CD4-positive, alpha-beta memory T cell (primary cell): ENCODE measurements around the gene BUD13. TPM values are rescaled to one million over a fixed set of nuclear protein-coding genes. Genes with fewer than 3 reads are reported as not detected.
A peak's percentile ranks its signal among the peaks of the same experiment; 100 is the strongest.

Source experiments
- CTCF ChIA-PET: fragments of 350-600 bp; sonication (Branson Sonifier 250); formaldehyde crosslinking; loops from one replicate; lab custom pipeline; 2021; ENCODE audit warnings: inconsistent platforms; ENCODE audit not compliant: partially characterized antibody; lab: Charles Lee
- POLR2A ChIA-PET: fragments of 350-600 bp; sonication (Branson Sonifier 250); formaldehyde crosslinking; loops from one replicate; lab custom pipeline; 2021; ENCODE audit not compliant: partially characterized antibody; lab: Charles Lee
- DNase-seq, 5 donors: peaks; one replicate each; pipeline versions ENCODE4 v3.0.0 to v3.0.0-alpha.2; 2020 to 2022; ENCODE audit warnings: mixed read lengths in 1 of 5
- H3K27ac ChIP-seq: one replicate; pipeline ENCODE4 v1.7.0; 2013; ENCODE audit warnings: low read depth, low read length
- H3K27me3 ChIP-seq: 2 replicates; pipeline ENCODE4 v1.7.0; 2013; ENCODE audit warnings: mild to moderate bottlenecking, low read length, moderate library complexity; ENCODE audit not compliant: insufficient read depth
- H3K36me3 ChIP-seq: 2 replicates; pipeline ENCODE4 v1.7.0; 2013; ENCODE audit warnings: mild to moderate bottlenecking, low read length, moderate library complexity; ENCODE audit not compliant: insufficient read depth
- H3K4me1 ChIP-seq: 2 replicates; pipeline ENCODE4 v1.7.0; 2013; ENCODE audit warnings: mild to moderate bottlenecking, low read length, moderate library complexity; ENCODE audit not compliant: insufficient read depth
- H3K4me3 ChIP-seq, 2 donors: one replicate each; pipeline ENCODE4 v1.7.0; 2013; ENCODE audit warnings: low read length in 2 of 2, mild to moderate bottlenecking in 1 of 2
- H3K9me3 ChIP-seq, 2 donors: one replicate each; pipeline ENCODE4 v1.7.0; 2013; ENCODE audit warnings: low read length in 2 of 2, control low read depth in 1 of 2; ENCODE audit not compliant: control insufficient read depth in 1 of 2
- H3K27ac Mint-ChIP-seq, 7 donors: one replicate each; pipeline ENCODE4 v1.8.0; 2020 to 2021; ENCODE audit warnings: mixed read lengths in 7 of 7, mild to moderate bottlenecking in 6 of 7, inconsistent platforms in 3 of 7, moderate library complexity in 3 of 7
- H3K27me3 Mint-ChIP-seq, 2 donors: one replicate each; pipeline ENCODE4 v1.8.0; 2020 to 2021; ENCODE audit warnings: mixed read lengths in 2 of 2
- H3K36me3 Mint-ChIP-seq, 2 donors: one replicate each; pipeline ENCODE4 v1.8.0; 2020 to 2021; ENCODE audit warnings: mixed read lengths in 2 of 2, inconsistent platforms in 1 of 2, mild to moderate bottlenecking in 1 of 2
- H3K4me1 Mint-ChIP-seq, 4 donors: one replicate each; pipeline ENCODE4 v1.8.0; 2020 to 2021; ENCODE audit warnings: mixed read lengths in 4 of 4, mild to moderate bottlenecking in 1 of 4
- H3K4me3 Mint-ChIP-seq, 8 donors: one replicate each; pipeline ENCODE4 v1.8.0; 2020 to 2021; ENCODE audit warnings: mixed read lengths in 8 of 8, mild to moderate bottlenecking in 7 of 8, moderate library complexity in 6 of 8, inconsistent platforms in 3 of 8
- H3K9me3 Mint-ChIP-seq, 8 donors: one replicate each; pipeline ENCODE4 v1.8.0; 2020 to 2021; ENCODE audit warnings: mixed read lengths in 8 of 8, mild to moderate bottlenecking in 5 of 8, inconsistent platforms in 3 of 8, moderate library complexity in 1 of 8
- intact Hi-C: fragments of 100-400 bp; cut with micrococcal nuclease; formaldehyde crosslinking; loops from one replicate; pipeline ENCODE4 v1.15.1; 2023
- polyA plus RNA-seq, 2 donors: library from polyadenylated mRNA; unstranded; fragments of 300-500 nt; fragmentation: Illumina TruSeq; gene quantifications; one replicate each; pipeline ENCODE4 v1.2.3, GENCODE V29; 2021
- total RNA-seq, 2 experiments: library from RNA; stranded (reverse); gene quantifications; one replicate each; pipeline ENCODE4 v1.2.3, GENCODE V29; 2021

Gene BUD13
- total and polyA plus RNA-seq, 4 experiments from 2014 or later, result 2.3 to 23.1 (median 20.3) TPM

DNA sequence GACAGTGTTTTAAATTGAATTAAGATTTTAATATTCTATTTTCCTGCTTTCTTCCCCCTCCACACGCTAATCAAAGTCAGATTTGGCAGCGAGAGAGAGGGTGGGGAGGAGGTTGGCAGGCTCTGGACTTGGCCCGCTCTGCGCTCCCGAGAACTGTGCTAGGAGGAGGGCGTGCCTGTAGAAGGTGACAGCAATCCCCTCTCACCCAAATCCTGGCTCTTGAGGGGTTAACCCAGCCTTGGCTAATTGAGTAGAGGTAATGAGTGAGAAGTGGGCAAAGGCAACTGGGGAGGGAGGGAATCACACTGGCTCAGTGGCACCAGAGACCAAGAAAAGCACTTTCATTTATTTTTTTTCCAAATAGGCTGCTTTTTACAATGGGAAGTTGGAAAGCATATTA, 42.2 kb downstream of the BUD13 start:
- no peak overlapping the region for H3K27ac Mint-ChIP-seq
- peaks cover 4 to 9% (median 7%) of the 10 kb centered on the region in 4 donors for H3K4me1 Mint-ChIP-seq
- DNase-seq, result no peak
- H3K36me3 Mint-ChIP-seq, result no peaks in the 10 kb centered on the region
- H3K27me3 Mint-ChIP-seq, result peaks cover 2 to 16% of the 10 kb centered on the region in 2 donors
- no peaks in the 10 kb centered on the region for H3K27me3 ChIP-seq
- H3K4me1 ChIP-seq, result peaks cover 8% of the 10 kb centered on the region
- H3K9me3 ChIP-seq, result no peaks in the 10 kb centered on the region
- no peak overlapping the region for H3K4me3 ChIP-seq
- H3K27ac ChIP-seq, result no peak overlapping the region
- H3K9me3 Mint-ChIP-seq, result no peaks in the 10 kb centered on the region
- H3K4me3 Mint-ChIP-seq, result no peak overlapping the region
- intact Hi-C loops, result no loop called here
- H3K36me3 ChIP-seq, result no peaks in the 10 kb centered on the region
- ChIA-PET POLR2A (interaction anchor here (0.6 kb wide), 1 partner anchor 336 kb away, joined by 3 read pairs; no protein-coding TSS in a partner anchor), CTCF (interaction anchor here (1.1 to 6.1 kb wide), 3 partner anchors 13 to 375 kb away, joined by 3 to 51 read pairs (median 30); no protein-coding TSS in a partner anchor)

DNA sequence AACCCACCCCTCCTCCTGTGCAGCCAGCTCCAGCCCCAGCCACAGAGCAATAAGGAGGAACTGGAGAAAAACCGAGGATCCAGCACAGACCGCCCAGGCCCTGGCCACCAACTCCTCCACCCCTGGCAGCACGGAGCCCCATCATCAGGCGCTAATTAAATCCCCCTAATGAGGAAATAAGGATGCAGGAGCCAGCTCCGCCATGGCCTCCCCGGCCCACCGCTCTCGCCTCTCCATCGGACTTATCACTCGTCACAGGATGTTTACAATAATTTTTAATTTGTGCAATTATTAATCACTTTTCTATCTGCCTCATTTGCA, 42.6 kb downstream of the BUD13 start:
- ChIA-PET CTCF (interaction anchor here (1.1 kb wide), 1 partner anchor 106 kb away, joined by 3 read pairs; no protein-coding TSS in a partner anchor), POLR2A (interaction anchor here (0.6 kb wide), 1 partner anchor 336 kb away, joined by 3 read pairs; no protein-coding TSS in a partner anchor)
- no peaks in the 10 kb centered on the region for H3K9me3 Mint-ChIP-seq
- no peaks in the 10 kb centered on the region for H3K36me3 ChIP-seq
- no peaks in the 10 kb centered on the region for H3K27me3 ChIP-seq
- peaks cover 4 to 9% (median 7%) of the 10 kb centered on the region in 4 donors for H3K4me1 Mint-ChIP-seq
- peaks cover 2 to 16% of the 10 kb centered on the region in 2 donors for H3K27me3 Mint-ChIP-seq
- H3K36me3 Mint-ChIP-seq, result no peaks in the 10 kb centered on the region
- H3K4me1 ChIP-seq, result peaks cover 8% of the 10 kb centered on the region
- H3K27ac ChIP-seq, result no peak overlapping the region
- no peak overlapping the region for H3K4me3 Mint-ChIP-seq
- DNase-seq, result no peak
- no peak overlapping the region for H3K4me3 ChIP-seq
- no peak overlapping the region for H3K27ac Mint-ChIP-seq
- H3K9me3 ChIP-seq, result no peaks in the 10 kb centered on the region
- intact Hi-C loops, result no loop called here

DNA sequence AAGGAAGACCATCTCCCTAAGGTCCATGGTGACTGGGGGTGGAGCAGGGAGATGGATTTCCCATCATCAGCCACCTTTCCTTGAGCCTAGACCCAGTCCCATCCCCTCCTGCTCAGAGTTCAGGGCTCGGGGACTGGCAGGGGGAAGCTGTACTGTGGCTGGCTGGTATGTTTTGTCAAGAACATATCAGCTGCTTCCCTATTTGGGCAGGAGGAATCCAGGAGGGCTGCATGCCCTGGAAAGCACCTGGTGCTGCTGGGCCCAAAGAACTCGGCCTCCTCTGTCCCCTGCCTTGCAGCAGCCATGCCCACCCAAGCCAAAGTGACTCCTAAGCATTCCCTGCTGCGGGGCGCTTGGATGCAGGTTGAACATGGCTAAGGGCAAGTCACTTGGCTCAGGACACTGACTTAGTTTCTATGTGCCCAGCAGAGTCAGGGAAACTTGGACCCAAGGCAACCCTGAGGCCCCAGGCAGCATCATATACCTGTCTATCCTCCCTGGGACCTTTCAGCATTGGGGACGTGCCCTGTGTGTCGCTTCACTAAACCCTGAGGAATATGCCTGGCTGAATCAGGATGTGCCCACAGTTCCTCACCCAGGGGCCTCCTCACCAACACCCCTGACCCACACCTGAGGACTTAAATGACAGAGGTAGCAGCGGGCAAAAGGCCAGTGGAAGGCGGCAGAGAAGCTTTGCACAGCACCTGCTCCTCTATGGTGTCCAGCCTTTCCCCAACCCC, 43.1 kb downstream of the BUD13 start:
- Mint-ChIP-seq H3K27me3 (peaks cover 2 to 19% of the 10 kb centered on the region in 2 donors), H3K9me3 (no peaks in the 10 kb centered on the region), H3K4me1 (peaks cover 4 to 9% (median 7%) of the 10 kb centered on the region in 4 donors), H3K36me3 (no peaks in the 10 kb centered on the region), H3K27ac (peak overlapping the region in 1 of 7 donors; percentile 37), H3K4me3 (no peak overlapping the region)
- Histone ChIP-seq H3K36me3 (no peaks in the 10 kb centered on the region), H3K4me3 (no peak overlapping the region), H3K9me3 (no peaks in the 10 kb centered on the region), H3K4me1 (peaks cover 8% of the 10 kb centered on the region), H3K27ac (no peak overlapping the region), H3K27me3 (no peaks in the 10 kb centered on the region)
- intact Hi-C loops, result no loop called here
- ChIA-PET POLR2A (no interaction called here), CTCF (interaction anchor here (0.9 to 2.2 kb wide), 3 partner anchors 14 to 376 kb away, joined by 3 to 7 read pairs (median 3); no protein-coding TSS in a partner anchor)
- no peak for DNase-seq

DNA sequence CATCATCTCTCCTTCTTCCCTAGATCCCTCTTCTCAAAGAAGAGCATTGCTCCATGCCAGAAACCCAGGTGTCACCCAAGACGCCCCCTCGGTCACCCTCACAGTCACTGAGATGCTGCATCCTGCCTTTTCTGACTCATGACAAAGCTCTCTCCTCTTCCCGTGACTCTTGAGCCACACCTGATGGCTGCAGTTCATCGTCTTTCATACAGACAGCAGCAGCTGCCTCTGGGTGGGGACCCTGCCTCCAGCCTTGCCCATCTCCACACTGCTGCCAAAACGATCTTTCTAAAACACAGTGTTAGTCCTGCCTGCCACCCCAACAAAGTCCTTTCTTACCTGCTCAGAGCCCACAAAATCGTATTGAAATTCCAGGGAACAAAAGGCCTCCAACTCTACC, 44.8 kb downstream of the BUD13 start:
- H3K4me3 ChIP-seq, result no peak overlapping the region
- no peaks in the 10 kb centered on the region for H3K9me3 Mint-ChIP-seq
- H3K9me3 ChIP-seq, result no peaks in the 10 kb centered on the region
- H3K36me3 Mint-ChIP-seq, result no peaks in the 10 kb centered on the region
- H3K27ac ChIP-seq, result no peak overlapping the region
- POLR2A ChIA-PET, result no interaction called here
- no peak overlapping the region for H3K4me3 Mint-ChIP-seq
- peak overlapping the region in 1 of 7 donors; percentile 16 for H3K27ac Mint-ChIP-seq
- no peaks in the 10 kb centered on the region for H3K36me3 ChIP-seq
- H3K4me1 ChIP-seq, result peaks cover 7% of the 10 kb centered on the region
- no peak for DNase-seq
- peaks cover 5 to 26% of the 10 kb centered on the region in 2 donors for H3K27me3 Mint-ChIP-seq
- no peaks in the 10 kb centered on the region for H3K27me3 ChIP-seq
- CTCF ChIA-PET, result interaction anchor here (1.2 to 2.2 kb wide), 3 partner anchors 15 to 378 kb away, joined by 3 to 7 read pairs (median 4); no protein-coding TSS in a partner anchor
- H3K4me1 Mint-ChIP-seq, result peaks cover 5 to 9% (median 6%) of the 10 kb centered on the region in 4 donors
- intact Hi-C loops, result no loop called here

DNA sequence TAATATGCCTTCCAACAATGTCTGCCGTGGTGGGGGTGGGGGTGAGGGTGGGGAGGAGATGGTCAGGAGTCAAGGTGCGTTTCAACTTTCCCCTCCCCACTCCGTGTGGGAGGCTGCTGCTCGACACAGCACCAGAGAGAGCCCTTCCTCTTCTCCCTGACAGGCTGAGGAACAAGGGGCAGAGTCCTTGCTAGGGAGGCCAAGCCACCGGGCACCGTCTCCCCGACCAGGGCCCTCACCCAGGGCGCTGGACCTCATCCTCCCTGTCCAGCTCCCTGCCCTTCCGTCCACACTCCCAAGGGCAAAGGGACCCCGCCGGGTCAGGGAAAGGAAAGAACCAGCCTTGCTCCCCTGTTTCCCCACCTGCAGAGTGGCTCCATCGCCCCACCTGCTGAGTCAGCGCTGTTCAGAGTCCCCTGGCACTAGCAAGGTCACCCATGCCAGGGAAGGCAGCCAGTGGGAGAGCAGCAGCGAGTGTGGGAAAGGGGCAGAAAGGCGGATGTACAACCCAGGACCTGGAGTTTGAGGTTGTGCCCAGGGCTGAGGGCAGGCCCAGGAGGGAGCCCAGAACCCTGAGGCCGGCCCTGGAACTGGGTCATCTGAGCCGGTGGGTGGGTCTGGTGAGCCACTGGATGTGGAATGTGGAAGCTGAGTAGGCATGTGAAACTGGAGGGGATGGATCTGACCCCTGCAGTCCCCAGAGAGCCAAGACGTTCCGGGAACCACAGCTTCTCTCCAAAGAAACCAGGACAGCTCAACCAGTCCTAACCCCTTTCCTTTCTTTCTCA, 47.2 kb downstream of the BUD13 start:
- CTCF ChIA-PET, result no interaction called here
- H3K27ac ChIP-seq, result no peak overlapping the region

DNA sequence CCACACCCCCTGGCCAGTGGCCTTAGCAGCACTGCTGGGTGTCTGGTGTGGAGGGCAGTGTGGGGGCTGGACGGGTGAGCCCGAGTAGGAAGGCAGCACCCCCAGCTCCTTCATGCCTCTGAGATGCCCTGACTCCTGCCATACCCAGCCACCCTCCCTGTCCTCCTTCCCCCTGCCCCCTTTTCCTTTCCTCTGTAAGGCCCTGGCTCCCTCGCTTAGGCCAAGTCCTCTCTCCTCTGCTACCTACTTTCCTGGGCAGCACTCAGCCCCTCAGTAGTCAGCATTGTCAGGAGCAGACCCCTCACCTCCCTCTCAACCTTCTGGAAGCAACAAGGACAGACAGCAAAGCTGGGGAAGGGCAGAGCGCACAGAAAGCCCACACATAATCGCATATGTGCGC, 48.0 kb downstream of the BUD13 start:
- no peak overlapping the region for H3K4me3 Mint-ChIP-seq
- POLR2A ChIA-PET, result no interaction called here

More for the DNA sequence above, 47.2 kb downstream of the BUD13 start:
- H3K9me3 ChIP-seq, result no peaks in the 10 kb centered on the region
- Mint-ChIP-seq H3K36me3 (no peaks in the 10 kb centered on the region), H3K4me3 (no peak overlapping the region), H3K27ac (no peak overlapping the region), H3K9me3 (no peaks in the 10 kb centered on the region), H3K27me3 (peaks cover 5 to 28% of the 10 kb centered on the region in 2 donors), H3K4me1 (peaks cover 0 to 3% (median 0%) of the 10 kb centered on the region in 4 donors)
- H3K27me3 ChIP-seq, result no peaks in the 10 kb centered on the region
- POLR2A ChIA-PET, result no interaction called here
- no peak overlapping the region for H3K4me3 ChIP-seq
- intact Hi-C loops, result no loop called here
- no peak for DNase-seq
- no peaks in the 10 kb centered on the region for H3K4me1 ChIP-seq
- no peaks in the 10 kb centered on the region for H3K36me3 ChIP-seq

DNA sequence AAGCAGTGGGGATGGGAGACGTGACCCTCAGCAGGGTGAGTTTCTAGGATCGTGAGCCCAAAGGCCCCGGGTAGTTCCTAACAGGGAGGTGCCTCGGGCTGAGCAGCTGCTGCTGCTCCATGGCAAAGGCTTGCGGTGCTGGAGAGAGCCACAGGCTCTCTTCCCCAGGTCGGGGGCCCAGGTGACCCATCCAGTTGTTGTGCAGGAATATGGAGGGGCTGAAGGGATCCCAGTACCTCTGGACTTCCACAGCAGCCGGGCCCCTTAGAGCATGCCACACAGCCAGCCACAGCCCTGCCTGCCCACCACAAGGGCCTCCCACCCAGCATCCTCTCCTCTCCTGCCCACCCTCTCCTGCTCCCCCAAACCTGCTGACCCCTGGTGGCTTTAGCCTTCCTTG, 49.3 kb downstream of the BUD13 start:
- CTCF ChIA-PET, result interaction anchor here (1.9 kb wide), 1 partner anchor 10 kb away, joined by 9 read pairs; no protein-coding TSS in a partner anchor
- Histone ChIP-seq H3K27ac (no peak overlapping the region), H3K9me3 (no peaks in the 10 kb centered on the region), H3K4me3 (no peak overlapping the region), H3K36me3 (no peaks in the 10 kb centered on the region), H3K4me1 (no peaks in the 10 kb centered on the region), H3K27me3 (no peaks in the 10 kb centered on the region)
- no peak for DNase-seq
- POLR2A ChIA-PET, result no interaction called here
- intact Hi-C loops, result no loop called here
- Mint-ChIP-seq H3K27me3 (peaks cover 5 to 27% of the 10 kb centered on the region in 2 donors), H3K36me3 (no peaks in the 10 kb centered on the region), H3K9me3 (no peaks in the 10 kb centered on the region), H3K4me1 (peaks cover 0 to 3% (median 0%) of the 10 kb centered on the region in 4 donors), H3K4me3 (no peak overlapping the region), H3K27ac (no peak overlapping the region)

More for the DNA sequence above, 48.0 kb downstream of the BUD13 start:
- Histone ChIP-seq H3K27ac (no peak overlapping the region), H3K9me3 (no peaks in the 10 kb centered on the region), H3K4me3 (no peak overlapping the region), H3K4me1 (no peaks in the 10 kb centered on the region), H3K36me3 (no peaks in the 10 kb centered on the region), H3K27me3 (no peaks in the 10 kb centered on the region)
- peaks cover 5 to 28% of the 10 kb centered on the region in 2 donors for H3K27me3 Mint-ChIP-seq
- intact Hi-C loops, result no loop called here
- peaks cover 0 to 3% (median 0%) of the 10 kb centered on the region in 4 donors for H3K4me1 Mint-ChIP-seq
- H3K27ac Mint-ChIP-seq, result peak overlapping the region in 1 of 7 donors; percentile 66
- CTCF ChIA-PET, result no interaction called here
- no peaks in the 10 kb centered on the region for H3K36me3 Mint-ChIP-seq
- no peak for DNase-seq
- H3K9me3 Mint-ChIP-seq, result no peaks in the 10 kb centered on the region
